ENCODE data around the gene MMEL1.
"Not testable (repeated sequence)": the region's sequence is repeated elsewhere in the genome, so short reads cannot be mapped to it uniquely, and the experiment has no call there.

The MMEL1 gene, protein sequence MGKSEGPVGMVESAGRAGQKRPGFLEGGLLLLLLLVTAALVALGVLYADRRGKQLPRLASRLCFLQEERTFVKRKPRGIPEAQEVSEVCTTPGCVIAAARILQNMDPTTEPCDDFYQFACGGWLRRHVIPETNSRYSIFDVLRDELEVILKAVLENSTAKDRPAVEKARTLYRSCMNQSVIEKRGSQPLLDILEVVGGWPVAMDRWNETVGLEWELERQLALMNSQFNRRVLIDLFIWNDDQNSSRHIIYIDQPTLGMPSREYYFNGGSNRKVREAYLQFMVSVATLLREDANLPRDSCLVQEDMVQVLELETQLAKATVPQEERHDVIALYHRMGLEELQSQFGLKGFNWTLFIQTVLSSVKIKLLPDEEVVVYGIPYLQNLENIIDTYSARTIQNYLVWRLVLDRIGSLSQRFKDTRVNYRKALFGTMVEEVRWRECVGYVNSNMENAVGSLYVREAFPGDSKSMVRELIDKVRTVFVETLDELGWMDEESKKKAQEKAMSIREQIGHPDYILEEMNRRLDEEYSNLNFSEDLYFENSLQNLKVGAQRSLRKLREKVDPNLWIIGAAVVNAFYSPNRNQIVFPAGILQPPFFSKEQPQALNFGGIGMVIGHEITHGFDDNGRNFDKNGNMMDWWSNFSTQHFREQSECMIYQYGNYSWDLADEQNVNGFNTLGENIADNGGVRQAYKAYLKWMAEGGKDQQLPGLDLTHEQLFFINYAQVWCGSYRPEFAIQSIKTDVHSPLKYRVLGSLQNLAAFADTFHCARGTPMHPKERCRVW

DNA sequence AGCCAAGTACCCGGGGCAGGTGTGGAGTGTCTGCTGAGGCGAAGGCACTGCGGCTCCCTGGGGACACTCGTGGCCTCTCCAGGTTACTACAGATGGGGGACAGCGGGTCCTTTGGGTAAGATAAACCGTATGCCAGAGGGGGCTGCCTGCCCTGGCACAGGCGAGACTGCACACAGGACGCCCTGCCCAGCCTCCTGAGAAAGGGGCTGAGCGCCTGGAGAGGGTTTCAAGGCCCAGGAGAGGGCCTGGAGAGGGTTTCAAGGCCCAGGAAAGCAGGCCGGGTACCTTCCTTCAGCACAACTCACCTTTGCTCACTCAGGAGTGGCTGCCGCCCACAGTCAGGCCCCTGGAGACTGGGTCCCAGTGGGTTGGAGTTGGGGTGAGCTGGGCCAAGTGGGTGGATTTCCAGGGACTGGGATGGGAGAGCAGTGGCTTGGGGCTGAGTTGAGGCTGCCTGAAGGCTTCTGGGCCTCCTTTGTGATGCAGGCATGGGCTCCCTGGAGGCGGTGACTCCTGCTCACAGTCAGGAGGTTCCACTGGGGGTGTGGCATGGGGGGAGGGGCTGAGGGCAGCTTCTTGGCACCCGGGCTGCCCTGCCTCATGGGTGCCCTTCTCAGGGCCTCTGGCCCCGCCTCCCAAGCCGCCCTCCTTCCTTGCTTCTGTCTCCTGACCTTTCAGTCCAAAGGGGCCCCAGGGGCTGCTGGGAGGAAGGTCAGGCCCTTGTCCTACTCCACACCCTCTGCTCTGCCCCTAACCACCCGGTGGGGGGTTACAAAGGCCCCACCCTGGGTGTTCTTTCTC lies at the start of gene MMEL1:
TSS of gene MMEL1 (minus strand) at position 456 of the 801 bp plus-strand sequence. CDS start 3,532 bp downstream, outside the sequence.
- DNase-seq (ENCODE audit: low read depth): no peak

DNA sequence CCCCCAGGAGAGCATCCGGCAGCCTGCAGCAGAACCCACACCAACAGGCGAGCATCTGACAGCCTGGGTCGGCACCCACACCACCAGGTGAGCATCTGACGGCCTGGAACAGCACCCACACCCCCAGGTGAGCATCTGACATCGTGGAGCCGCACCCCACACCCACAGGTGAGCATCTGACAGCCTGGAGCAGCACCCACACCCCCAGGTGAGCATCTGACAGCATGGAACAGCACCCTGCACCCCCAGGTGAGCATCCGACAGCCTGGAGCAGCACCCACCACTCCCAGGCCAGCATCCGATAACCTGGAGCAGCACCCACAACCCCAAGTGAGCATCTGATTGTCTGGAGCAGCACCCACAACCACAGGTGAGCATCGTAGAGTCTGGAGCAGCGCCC lies 43.9 kb upstream of the MMEL1 start:
- not testable (repeated sequence) for DNase-seq (ENCODE audit: low read depth)

DNA sequence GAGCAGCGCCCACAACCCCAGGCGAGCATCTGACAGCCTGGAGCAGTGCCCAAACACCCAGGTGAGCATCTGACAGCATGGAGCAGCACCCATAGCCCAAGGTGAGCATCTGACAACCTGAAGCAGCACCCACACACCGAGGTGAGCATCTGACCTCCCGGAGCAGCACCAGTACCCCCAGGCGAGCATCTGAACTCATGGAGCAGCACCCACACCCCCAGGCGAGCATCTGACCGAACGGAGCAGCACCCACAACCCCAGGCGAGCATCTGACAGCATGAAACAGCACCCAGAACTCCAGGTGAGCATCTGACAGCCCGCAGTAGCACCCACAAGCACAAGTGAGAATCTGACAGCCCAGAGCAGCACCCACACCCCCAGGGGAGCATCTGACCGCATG lies 38.8 kb upstream of the MMEL1 start:
- not testable (repeated sequence) for DNase-seq (ENCODE audit: low read depth)

DNA sequence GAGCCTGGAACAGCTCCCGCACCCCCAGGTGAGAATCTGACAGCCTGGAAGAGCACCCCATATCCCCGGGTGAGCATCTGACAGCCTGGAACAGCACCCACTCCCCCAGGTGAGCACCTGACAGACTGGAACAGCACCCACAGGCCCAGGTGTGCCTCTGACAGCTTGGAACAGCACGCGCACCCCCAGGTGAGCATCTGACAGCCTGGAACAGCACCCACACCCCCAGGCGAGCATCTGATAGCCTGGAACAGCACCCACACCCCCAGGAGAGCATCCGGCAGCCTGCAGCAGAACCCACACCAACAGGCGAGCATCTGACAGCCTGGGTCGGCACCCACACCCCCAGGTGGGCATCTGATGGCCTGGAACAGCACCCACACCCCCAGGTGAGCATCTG lies 27.0 kb upstream of the MMEL1 start:
- DNase-seq (ENCODE audit: low read depth): not testable (repeated sequence)

DNA sequence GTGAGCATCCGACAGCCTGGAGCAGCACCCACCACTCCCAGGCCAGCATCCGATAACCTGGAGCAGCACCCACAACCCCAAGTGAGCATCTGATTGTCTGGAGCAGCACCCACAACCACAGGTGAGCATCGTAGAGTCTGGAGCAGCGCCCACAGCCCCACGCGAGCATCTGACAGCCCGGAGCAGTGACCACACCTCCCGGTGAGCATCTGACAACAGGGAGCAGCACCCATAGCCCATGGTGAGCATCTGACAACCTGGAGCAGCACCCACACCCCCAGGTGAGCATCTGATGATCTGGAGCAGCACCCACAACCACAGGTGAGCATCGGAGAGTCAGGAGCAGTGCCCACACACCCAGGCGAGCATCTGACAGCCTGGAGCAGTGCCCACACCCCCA lies 25.1 kb upstream of the MMEL1 start:
- DNase-seq (ENCODE audit: low read depth): not testable (repeated sequence)

DNA sequence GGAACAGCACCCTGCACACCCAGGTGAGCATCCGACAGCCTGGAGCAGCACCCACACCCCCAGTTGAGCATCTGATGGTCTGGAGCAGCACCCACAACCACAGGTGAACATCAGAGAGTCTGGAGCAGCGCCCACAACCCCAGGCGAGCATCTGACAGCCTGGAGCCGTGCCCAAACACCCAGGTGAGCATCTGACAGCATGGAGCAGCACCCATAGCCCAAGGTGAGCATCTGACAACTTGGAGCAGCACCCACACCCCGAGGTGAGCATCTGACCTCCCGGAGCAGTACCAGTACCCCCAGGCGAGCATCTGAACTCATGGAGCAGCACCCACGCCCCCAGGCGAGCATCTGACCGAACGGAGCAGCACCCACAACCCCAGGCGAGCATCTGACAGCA lies 24.3 kb upstream of the MMEL1 start:
- not testable (repeated sequence) for DNase-seq (ENCODE audit: low read depth)

DNA sequence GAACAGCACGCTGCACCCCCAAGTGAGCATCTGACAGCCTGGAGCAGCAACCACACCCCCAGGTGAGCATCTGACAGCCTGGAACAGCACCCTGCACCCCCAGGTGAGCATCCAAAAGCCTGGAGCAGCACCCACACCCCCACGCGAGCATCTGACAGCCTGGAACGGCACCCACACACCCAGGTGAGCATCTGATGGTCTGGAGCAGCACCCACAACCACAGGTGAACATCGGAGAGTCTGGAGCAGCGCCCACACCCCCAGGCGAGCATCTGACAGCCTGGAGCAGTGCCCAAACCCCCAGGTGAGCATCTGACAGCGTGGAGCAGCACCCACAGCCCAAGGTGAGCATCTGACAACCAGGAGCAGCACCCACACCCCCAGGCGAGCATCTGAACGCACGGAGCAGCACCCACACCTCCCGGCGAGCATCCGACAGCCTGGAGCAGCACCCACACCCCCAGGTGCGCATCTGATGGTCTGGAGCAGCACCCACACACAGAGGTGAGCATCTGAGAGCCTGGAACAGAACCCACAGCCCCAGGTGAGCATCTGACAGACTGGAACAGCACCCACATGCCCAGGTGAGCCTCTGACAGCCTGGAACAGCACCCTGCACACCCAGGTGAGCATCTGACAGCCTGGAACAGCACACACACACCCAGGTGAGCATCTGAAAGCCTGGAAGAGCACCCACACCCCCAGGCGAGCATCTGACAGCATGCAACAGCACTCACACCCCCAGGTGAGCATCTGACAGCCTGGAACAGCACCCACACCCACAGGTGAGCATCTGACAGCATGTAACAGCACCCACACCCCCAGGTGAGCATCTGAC lies 23.0 kb upstream of the MMEL1 start:
- not testable (repeated sequence) for DNase-seq (ENCODE audit: low read depth)

DNA sequence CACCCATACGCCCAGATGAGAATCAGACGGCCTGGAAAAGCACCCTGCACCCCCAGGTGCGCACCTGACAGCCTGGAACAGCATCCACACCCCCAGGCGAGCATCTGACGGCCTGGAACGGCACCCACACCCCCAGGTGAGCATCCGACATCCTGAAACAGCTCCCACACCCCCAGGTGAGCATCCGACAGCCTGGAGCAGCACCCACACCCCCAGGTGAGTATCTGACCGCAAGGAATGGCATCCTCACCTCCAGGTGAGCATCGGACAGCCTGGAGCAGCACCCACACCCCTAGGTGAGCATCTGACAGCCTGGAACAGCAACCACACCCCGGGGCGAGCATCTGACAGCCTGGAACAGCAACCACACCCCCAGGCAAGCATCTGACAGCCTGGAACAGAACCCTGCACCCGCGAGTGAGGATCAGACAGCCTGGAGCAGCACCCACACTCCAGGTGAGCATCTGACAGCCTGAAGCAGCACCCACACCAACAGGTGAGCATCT lies 21.7 kb upstream of the MMEL1 start:
- not testable (repeated sequence) for DNase-seq (ENCODE audit: low read depth)

DNA sequence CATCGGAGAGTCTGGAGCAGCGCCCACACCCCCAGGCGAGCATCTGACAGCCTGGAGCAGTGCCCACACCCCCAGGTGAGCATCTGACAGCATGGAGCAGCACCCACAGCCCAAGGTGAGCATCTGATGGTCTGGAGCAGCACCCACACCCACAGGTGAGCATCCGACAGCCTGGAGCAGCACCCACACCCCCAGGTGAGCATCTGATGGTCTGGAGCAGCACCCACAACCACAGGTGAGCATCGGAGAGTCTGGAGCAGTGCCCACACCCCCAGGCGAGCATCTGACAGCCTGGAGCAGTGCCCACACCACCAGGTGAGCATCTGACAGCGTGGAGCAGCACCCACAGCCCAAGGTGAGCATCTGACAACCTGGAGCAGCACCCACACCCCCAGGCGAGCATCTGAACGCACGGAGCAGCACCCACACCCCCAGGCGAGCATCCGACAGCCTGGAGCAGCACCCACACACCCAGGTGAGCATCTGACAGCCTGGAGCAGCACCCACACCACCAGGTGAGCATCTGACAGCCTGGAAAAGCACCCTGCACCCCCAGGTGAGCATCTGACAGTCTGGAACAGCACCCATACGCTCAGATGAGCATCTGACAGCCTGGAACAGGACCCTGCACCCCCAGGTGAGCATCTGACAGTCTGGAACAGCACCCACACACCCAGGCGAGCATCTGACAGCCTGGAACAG lies 21.1 kb upstream of the MMEL1 start:
- DNase-seq (ENCODE audit: low read depth): not testable (repeated sequence)

DNA sequence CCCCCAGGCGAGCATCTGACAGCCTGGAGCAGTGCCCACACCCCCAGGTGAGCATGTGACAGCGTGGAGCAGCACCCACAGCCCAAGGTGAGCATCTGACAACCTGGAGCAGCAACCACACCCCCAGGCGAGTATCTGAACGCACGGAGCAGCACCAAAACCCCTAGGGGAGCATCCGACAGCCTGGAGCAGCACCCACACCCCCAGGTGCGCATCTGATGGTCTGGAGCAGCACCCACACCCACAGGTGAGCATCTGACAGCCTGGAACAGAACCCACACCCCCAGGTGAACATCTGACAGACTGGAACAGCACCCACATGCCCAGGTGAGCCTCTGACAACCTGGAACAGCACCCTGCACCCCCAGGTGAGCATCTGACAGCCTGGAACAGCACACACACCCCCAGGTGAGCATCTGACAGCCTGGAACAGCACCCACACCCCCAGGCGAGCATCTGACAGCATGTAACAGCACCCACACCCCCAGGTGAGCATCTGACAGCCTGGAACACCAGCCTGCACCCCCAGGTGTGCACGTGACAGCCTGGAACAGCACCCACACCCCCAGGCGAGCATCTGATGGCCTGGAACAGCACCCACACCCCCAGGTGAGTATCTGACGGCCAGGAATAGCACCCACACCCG lies 20.2 kb upstream of the MMEL1 start:
- not testable (repeated sequence) for DNase-seq (ENCODE audit: low read depth)

DNA sequence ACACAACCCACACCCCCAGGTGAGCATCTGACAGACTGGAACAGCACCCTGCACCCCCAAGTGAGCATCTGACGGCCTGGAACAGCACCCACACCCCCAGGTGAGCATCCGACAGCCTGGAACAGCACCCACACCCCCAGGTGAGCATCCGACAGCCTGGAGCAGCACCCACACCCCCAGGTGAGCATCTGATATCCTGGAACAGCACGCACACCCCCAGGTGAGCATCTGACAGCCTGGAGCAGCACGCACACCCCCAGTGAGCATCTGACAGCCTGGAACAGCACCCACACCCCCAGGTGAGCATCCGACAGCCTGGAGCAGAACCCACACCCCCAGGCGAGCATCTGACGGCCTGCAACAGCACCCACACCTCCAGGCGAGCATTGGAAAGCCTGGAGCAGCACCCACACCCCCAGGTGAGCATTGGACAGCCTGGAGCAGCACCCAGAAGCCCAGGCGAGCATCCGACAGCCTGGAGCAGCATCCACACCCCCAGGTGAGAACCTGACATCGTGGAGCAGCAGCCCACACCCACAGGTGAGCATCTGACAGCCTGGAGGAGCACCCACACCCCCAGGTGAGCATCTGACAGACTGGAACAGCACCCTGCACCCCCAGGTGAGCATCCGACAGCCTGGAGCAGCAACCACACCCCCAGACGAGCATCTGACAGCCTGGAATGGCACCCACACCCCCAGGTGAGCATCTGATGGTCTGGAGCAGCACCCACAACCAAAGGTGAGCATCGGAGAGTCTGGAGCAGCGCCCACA lies 19.5 kb upstream of the MMEL1 start:
- not testable (repeated sequence) for DNase-seq (ENCODE audit: low read depth)

DNA sequence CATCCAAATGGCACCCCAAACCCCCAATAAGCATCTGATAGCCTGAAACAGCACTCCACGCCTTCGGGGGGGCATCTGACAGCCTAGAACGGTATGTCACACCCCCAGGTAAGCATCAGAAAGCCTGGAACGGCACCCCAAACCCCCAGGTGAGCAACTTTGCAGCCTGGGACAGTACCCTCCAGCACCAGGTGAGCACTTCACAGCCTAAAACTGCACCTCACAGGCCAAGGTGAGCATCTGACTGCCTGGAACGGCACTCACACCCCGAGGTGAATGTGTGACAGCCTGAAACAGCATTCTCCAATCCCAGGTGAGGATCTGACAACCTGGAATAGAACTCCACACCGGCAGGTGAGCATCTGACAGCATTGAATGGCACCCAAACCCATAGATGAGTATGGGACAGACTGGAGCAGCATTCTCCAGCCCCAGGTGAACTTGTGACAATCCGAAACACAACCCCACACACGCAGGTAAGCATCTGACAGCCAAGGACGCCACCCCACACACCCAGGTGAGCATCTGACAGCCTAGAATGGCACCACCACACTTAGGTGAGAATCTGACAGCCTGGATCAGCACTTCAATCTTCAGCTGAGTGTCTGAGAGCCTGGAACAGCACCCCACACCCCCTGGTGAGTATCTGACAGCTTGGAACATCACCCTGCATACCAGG lies 18.3 kb upstream of the MMEL1 start:
- no peak for DNase-seq (ENCODE audit: low read depth)

DNA sequence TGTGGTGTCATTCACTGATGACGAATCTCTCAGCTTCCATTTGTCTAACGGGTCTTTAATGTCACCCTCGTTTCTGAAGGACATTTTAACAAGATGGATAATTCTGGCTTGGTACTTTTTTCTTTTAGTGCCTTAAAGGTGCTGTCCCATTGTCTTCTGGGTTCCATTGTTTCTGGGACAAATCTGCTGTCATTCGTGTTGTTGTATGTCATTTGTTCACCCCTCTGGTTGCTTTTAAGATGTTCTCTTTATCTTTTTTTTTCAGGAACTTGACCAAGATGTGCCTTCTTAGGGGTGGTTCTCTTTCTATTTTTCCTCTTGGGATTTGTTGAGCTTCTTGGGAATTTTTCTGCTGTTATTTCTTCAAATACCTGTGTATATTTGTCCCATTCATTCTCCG lies 14.0 kb upstream of the MMEL1 start:
- DNase-seq (ENCODE audit: low read depth): no peak

DNA sequence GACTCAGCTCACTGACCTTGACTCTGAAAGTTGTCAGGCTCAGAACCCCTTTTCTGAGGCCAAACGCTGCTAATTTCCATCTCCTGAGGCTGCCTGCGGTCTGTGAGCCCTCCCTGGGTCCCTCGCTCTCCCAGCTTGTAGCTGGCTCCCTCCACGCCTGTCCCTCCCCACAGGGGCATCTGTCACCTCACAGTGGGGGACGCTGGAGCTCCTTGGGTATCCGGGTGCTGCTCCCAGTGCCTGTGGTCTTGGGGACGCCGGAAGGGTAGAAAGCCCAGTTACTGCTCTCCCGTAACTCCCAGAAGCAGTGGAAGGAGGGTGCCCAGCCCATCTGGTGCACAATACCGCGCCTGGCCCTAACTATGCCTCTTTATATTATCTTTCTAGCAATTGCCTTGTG lies 13.0 kb upstream of the MMEL1 start:
- DNase-seq (ENCODE audit: low read depth): no peak

DNA sequence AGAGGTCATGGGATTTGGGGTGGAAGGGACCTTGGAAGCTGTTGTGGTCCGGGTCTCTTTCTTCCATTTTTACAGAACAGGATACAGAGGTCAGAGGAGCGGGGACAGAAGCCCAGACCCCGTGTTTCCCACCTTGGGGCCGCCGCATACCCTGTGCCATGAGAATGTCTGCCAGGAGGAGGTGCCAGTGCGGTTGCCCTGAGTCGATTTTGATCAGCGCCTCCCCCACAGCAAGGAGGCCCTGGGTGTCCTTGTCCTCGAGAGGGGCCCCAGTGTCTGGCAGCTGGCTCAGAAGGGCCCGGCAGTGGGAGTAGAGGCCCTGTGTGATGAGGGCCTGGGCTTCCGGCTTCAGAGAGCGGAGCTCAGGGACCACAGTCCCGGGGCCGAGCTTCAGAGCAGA lies 12.3 kb upstream of the MMEL1 start:
- no peak for DNase-seq (ENCODE audit: low read depth)

DNA sequence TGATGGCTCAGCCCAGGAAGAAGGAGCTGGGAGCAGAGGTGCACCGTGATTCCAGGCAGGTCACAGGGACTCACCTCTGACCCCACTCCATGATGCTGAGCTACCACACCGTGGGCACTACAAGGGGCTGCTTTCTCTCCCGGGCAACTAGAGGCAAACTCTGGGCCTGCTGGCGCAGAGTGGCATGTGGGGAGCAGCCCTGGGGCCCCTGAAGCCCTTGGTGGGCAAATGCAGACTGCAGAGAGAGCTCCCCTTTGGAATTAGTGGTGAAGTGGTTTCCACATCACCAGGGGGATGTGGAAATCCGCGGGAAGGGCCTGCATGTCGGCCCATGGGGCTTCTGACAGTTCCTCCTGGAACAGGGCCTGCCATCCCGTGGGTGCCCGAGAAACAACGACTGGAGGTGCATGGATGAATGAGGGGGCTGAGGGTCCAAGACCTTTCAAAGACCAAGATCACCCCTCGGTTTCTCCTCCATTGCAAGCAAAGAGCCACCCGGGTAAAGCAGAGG lies 11.8 kb upstream of the MMEL1 start:
- no peak for DNase-seq (ENCODE audit: low read depth)

DNA sequence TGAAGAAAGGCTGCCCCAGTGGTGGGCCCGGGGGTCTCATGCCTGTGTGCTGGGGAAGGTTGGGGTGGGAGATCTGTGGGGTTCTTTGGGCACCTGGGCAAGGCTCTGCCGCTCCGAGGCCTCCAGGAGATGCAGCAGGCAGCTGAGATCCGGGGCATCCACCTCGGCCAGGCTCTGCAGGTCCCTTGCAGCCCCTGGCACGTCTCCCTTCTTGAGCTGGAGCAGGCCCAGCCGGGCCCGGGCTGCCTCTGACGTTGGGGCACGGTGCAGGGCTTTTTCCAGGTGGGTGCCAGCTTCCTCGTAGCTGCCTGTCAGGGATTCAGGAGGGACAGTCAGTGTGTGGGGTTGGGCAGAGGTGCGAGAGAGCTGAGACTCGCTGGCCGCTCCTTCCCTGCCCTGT lies 11.4 kb upstream of the MMEL1 start:
- no peak for DNase-seq (ENCODE audit: low read depth)

DNA sequence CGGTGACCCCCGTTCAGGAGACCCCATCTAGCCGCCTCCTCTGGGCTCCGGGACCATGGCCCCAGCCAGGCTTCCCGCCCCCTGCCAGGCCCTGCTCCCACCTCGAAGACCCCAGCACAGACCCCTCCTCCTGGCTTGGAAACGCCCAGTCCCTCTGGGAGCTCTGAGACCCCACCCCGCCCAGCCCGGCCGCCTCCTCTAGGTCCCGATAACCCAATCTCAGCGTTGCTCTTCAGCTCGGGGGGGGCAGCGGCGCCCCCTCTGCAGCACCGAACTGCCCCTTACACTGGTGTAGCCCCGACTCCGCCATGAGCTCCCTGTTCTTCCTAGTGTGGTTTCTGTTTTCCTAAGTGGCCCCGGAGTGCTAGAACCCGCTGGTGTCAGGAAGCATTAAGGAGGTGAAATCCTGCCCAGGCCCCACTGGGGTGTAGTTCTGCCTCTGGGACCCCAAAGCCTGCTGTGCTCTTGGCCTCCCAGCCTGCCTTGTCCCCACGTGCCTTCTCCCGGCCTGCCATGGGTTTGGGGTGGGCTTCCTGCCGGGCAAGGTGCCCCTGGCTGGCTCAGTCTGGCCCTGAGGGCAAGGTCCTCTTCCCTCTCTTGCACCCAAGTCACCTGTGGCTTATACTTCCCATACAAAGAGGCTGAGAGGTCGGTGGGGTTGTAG lies 10.7 kb upstream of the MMEL1 start:
- DNase-seq (ENCODE audit: low read depth): no peak
